Left renal pelvis (tissue), 4 donors: ENCODE data around the gene DYNLRB1. TPM values are rescaled to one million over a fixed set of nuclear protein-coding genes. Genes with fewer than 3 reads are reported as not detected.
"Not testable (repeated sequence)": the region's sequence is repeated elsewhere in the genome, so short reads cannot be mapped to it uniquely, and the experiment has no call there.

ENCODE experiments used
- DNase-seq, 4 donors: peaks; one replicate each; pipeline ENCODE4 v3.0.0-alpha.2; 2013; ENCODE audit warnings: low read depth in 4 of 4, low spot score in 3 of 4
- polyA plus RNA-seq, 4 donors: library from polyadenylated mRNA; unstranded; fragments of 120-200 nt; gene quantifications; one replicate each; pipeline ENCODE4 v1.2.1, GENCODE V29; 2013; ENCODE audit not compliant: insufficient read length in 4 of 4

DYNLRB1 gene
- polyA plus RNA-seq, result 100 to 1,000 TPM; 135 to 220 (median 197) TPM

GRCh38 chr20:34516247-34517113 lies at the start of gene DYNLRB1:
TSS of gene DYNLRB1 (plus strand) at chr20:34516422. CDS start at chr20:34516459, 37 bp downstream.
- DNase-seq, result peak; percentile 94 to 97 (median 96)

- no peak for DNase-seq
Observed at GRCh38 chr20:34468951-34469350, 47.3 kb upstream of the DYNLRB1 start.

GRCh38 chr20:34472246-34472925 lies 43.8 kb upstream of the DYNLRB1 start:
- no peak for DNase-seq

- DNase-seq, result no peak
Observed at GRCh38 chr20:34473262-34473883, 42.8 kb upstream of the DYNLRB1 start.

GRCh38 chr20:34475979-34476736 lies 40.1 kb upstream of the DYNLRB1 start:
- DNase-seq, result peak in 2 of 4 donors; percentile 8 to 29

GRCh38 chr20:34479627-34480026 lies 36.6 kb upstream of the DYNLRB1 start:
- DNase-seq, result no peak

- DNase-seq, result not testable (repeated sequence)
Observed at GRCh38 chr20:34482154-34482553, 34.1 kb upstream of the DYNLRB1 start.

GRCh38 chr20:34483585-34484220 lies 32.5 kb upstream of the DYNLRB1 start:
- DNase-seq, result not testable (repeated sequence)

- DNase-seq, result no peak
Observed at GRCh38 chr20:34485068-34485634, 31.1 kb upstream of the DYNLRB1 start.

GRCh38 chr20:34491226-34491931 lies 24.8 kb upstream of the DYNLRB1 start:
- no peak for DNase-seq

GRCh38 chr20:34491932-34492509 lies 24.2 kb upstream of the DYNLRB1 start:
- no peak for DNase-seq

GRCh38 chr20:34493646-34494045 lies 22.6 kb upstream of the DYNLRB1 start:
- no peak for DNase-seq

GRCh38 chr20:34495307-34495706 lies 20.9 kb upstream of the DYNLRB1 start:
- no peak for DNase-seq

- no peak for DNase-seq
Observed at GRCh38 chr20:34495916-34496315, 20.3 kb upstream of the DYNLRB1 start.

- DNase-seq, result not testable (repeated sequence)
Observed at GRCh38 chr20:34497596-34497995, 18.6 kb upstream of the DYNLRB1 start.

- no peak for DNase-seq
Observed at GRCh38 chr20:34500823-34501222, 15.4 kb upstream of the DYNLRB1 start.

GRCh38 chr20:34506480-34506879 lies 9.7 kb upstream of the DYNLRB1 start:
- DNase-seq, result no peak

- DNase-seq, result no peak
Observed at GRCh38 chr20:34507702-34508413, 8.4 kb upstream of the DYNLRB1 start.
